Fibroblast of lung (primary cell): ENCODE results near the gene OXTR. TPM values are rescaled to one million over a fixed set of nuclear protein-coding genes. Genes with fewer than 3 reads are reported as not detected.
A peak's percentile ranks its signal among the peaks of the same experiment; 100 is the strongest.

Source experiments
- DNase-seq, 2 donors: peaks; one replicate each; pipeline versions ENCODE4 v3.0.0 to v3.0.0-alpha.2; 2010; ENCODE audit warnings: low read depth in 2 of 2
- H2AFZ ChIP-seq: 2 replicates; pipeline ENCODE4 v1.5.1; 2012; ENCODE audit warnings: low read length, control low read depth, inconsistent platforms
- H3K27ac ChIP-seq: 2 replicates; pipeline ENCODE4 v1.5.1; 2011; ENCODE audit warnings: low read length, control low read depth; ENCODE audit not compliant: insufficient read depth
- H3K27me3 ChIP-seq: 2 replicates; pipeline ENCODE4 v1.5.1; 2011; ENCODE audit warnings: mild to moderate bottlenecking, low read length; ENCODE audit not compliant: control insufficient read depth, insufficient read depth
- H3K36me3 ChIP-seq: 2 replicates; pipeline ENCODE4 v1.5.1; 2011; ENCODE audit warnings: low read length; ENCODE audit not compliant: control insufficient read depth, insufficient read depth
- H3K4me1 ChIP-seq: 2 replicates; pipeline ENCODE4 v1.5.1; 2011; ENCODE audit warnings: low read length; ENCODE audit not compliant: control insufficient read depth, insufficient read depth; ENCODE audit errors: extremely low read depth
- H3K4me2 ChIP-seq: 2 replicates; pipeline ENCODE4 v1.5.1; 2011; ENCODE audit warnings: low read length, control low read depth; ENCODE audit not compliant: insufficient read depth; ENCODE audit errors: extremely low read depth
- H3K4me3 ChIP-seq, 4 experiments: fragments of 200-600 bp in 1 of 4; sonication (generic) in 1 of 4; replicated peaks in 1 of 4; 2 replicates each; pipeline ENCODE4 v1.5.1; 2011 to 2016; ENCODE audit warnings: low read length in 4 of 4, low read depth in 3 of 4, mild to moderate bottlenecking in 3 of 4, control low read depth in 2 of 4, inconsistent platforms in 1 of 4, mixed read lengths in 1 of 4; ENCODE audit not compliant: insufficient read depth in 1 of 4; ENCODE audit errors: control extremely low read depth in 1 of 4
- H3K79me2 ChIP-seq: 2 replicates; pipeline ENCODE4 v1.5.1; 2012; ENCODE audit warnings: mild to moderate bottlenecking, low read length, inconsistent platforms; ENCODE audit not compliant: control insufficient read depth, insufficient read depth
- H3K9ac ChIP-seq: 2 replicates; pipeline ENCODE4 v1.5.1; 2011; ENCODE audit warnings: mild to moderate bottlenecking, low read length, control low read depth; ENCODE audit not compliant: insufficient read depth
- H3K9me3 ChIP-seq: 2 replicates; pipeline ENCODE4 v1.5.1; 2012; ENCODE audit warnings: low read depth, low read length; ENCODE audit not compliant: control insufficient read depth, insufficient read depth
- H4K20me1 ChIP-seq: 2 replicates; pipeline ENCODE4 v1.5.1; 2011; ENCODE audit warnings: low read length; ENCODE audit not compliant: control insufficient read depth, insufficient read depth; ENCODE audit errors: extremely low read depth
- EZH2 ChIP-seq: IDR thresholded peaks from 2 replicates; pipeline ENCODE4 v1.5.1; 2012; ENCODE audit warnings: low read length, control low read depth, mild to moderate bottlenecking; ENCODE audit errors: missing control alignments
- polyA plus RNA-seq, 2 donors: library from polyadenylated mRNA; depleted of rRNA in 1 of 2; stranded (reverse) in 1 of 2; unstranded in 1 of 2; fragments of >200 nt; gene quantifications; 2 replicates each; pipeline ENCODE4 v1.2.1, GENCODE V29; 2011 to 2012; ENCODE audit warnings: missing spikeins in 1 of 2
- total RNA-seq: library from RNA; depleted of rRNA; stranded (reverse); fragments of >200 nt; gene quantifications from 2 replicates; pipeline ENCODE4 v1.2.1, GENCODE V29; 2014
- TF ChIP-seq, protein P1 (sequence below), 2 donors: IDR thresholded peaks in 1 of 2; conservative IDR thresholded peaks in 1 of 2; 1 replicate in 1 of 2; 2 replicates in 1 of 2; pipeline ENCODE4 v1.5.1; 2011 to 2012; ENCODE audit warnings: low read length in 2 of 2, control low read depth in 1 of 2, inconsistent platforms in 1 of 2, low read depth in 1 of 2, mild to moderate bottlenecking in 1 of 2

The OXTR gene
- total and polyA plus RNA-seq, 2 donors (not counting 1 experiment from before 2014, with no cell fraction given): 3.6 to 47.2 TPM

DNA sequence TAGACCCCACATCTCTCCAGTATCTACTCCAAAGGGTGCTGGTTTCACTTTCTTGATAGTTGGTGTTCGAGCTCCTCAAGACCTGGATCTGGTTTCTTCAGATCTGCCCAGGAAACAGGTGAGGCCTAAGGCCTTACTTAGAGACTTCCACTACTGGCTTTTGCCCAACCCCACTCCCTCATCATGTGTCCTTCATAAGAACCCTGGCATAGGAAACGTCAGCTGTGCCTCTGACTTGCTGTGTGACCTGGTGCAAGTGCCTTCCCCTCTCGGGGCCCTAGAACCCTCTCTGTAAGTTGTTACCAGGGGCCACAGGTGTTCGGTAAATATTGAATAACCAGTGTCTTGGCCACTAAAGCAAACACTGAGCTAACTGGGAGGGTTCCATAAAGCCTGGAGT lies 3.9 kb downstream of the OXTR start:
- Histone ChIP-seq H3K27ac (no peak overlapping the region), H3K4me3 (no peak overlapping the region), H3K36me3 (peaks cover 3% of the 10 kb centered on the region), H3K27me3 (no peaks in the 10 kb centered on the region), H3K4me1 (peaks cover 3% of the 10 kb centered on the region), H2AFZ (no peak overlapping the region), H3K9me3 (no peaks in the 10 kb centered on the region), H3K79me2 (peaks cover 8% of the 10 kb centered on the region), H3K4me2 (peak overlapping the region; percentile 7), H4K20me1 (no peaks in the 10 kb centered on the region), H3K9ac (no peak overlapping the region)
- peak in 1 of 2 donors; percentile 22 for DNase-seq
- TF ChIP-seq EZH2: no peak
- TF ChIP-seq, protein P1, sequence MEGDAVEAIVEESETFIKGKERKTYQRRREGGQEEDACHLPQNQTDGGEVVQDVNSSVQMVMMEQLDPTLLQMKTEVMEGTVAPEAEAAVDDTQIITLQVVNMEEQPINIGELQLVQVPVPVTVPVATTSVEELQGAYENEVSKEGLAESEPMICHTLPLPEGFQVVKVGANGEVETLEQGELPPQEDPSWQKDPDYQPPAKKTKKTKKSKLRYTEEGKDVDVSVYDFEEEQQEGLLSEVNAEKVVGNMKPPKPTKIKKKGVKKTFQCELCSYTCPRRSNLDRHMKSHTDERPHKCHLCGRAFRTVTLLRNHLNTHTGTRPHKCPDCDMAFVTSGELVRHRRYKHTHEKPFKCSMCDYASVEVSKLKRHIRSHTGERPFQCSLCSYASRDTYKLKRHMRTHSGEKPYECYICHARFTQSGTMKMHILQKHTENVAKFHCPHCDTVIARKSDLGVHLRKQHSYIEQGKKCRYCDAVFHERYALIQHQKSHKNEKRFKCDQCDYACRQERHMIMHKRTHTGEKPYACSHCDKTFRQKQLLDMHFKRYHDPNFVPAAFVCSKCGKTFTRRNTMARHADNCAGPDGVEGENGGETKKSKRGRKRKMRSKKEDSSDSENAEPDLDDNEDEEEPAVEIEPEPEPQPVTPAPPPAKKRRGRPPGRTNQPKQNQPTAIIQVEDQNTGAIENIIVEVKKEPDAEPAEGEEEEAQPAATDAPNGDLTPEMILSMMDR (conservative IDR thresholded peaks at IDR 0.05 in 1 of 2, IDR thresholded peaks at IDR 0.05 in 1 of 2; ENCODE audit: low read depth in 1 of 2, low read length in 2 of 2): no peak

DNA sequence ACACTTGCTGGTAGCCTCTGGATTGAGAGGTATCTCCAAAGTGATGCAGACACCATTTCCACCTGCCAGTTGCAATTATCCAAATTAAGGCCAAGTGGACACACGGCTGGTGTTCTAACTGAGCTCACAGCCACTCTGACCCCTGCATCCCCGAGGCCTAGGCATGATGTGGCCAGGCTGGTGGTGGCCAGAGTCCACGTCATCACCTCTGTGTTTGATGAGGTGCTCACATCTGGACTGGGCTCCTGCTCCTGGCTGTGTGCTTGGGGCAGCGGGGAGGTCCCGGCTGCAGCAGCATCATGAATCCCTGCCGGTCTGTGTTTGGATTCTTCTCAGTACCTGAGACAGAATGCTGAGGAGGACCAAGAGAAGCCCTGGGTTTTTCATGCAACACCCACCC lies 4.9 kb downstream of the OXTR start:
- Histone ChIP-seq H3K4me1 (peaks cover 3% of the 10 kb centered on the region), H3K9ac (no peak overlapping the region), H3K79me2 (peaks cover 8% of the 10 kb centered on the region), H3K27ac (no peak overlapping the region), H3K4me3 (no peak overlapping the region), H3K27me3 (no peaks in the 10 kb centered on the region), H3K9me3 (no peaks in the 10 kb centered on the region), H4K20me1 (no peaks in the 10 kb centered on the region), H3K36me3 (peaks cover 3% of the 10 kb centered on the region), H2AFZ (no peak overlapping the region), H3K4me2 (no peak overlapping the region)
- no peak for DNase-seq
- TF ChIP-seq, protein P1 (conservative IDR thresholded peaks at IDR 0.05 in 1 of 2, IDR thresholded peaks at IDR 0.05 in 1 of 2; ENCODE audit: low read depth in 1 of 2, low read length in 2 of 2): no peak
- TF ChIP-seq EZH2: no peak

DNA sequence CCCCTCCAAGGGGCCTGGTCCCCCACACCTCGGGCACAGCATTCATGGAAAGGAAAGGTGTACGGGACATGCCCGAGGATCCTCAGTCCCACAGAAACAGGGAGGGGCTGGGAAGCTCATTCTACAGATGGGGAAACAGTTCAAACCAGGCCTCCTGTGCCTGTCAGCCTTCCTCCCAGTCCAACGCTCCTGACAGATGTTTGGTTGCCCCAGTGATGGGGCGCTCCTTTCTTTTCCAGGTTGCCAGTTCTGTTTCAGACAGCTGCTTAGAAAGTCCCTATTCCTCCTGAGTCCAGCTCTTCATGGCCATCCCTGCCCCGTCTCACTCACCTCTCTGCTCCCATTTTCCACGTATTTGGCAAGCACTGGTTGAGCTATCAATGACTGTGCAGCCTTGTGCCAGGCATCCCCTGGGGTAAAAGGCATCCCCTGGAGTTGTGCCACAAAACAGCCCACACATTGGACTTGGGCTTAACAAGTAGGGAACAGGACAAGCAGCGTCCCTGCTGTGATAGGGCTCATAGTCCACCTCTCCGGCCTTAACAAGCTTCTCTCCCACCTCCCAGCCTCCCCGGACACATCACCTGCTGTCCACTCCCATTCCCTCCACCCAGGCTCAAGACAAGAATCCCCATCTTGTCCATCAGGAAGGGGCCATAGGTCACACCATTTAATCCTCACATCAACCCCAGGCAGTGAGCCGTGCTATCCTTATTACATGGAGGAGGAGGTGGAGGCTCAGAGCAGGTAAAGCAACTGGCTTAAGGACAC lies 6.6 kb downstream of the OXTR start:
- Histone ChIP-seq H3K4me1 (peaks cover 3% of the 10 kb centered on the region), H3K9me3 (no peaks in the 10 kb centered on the region), H2AFZ (no peak overlapping the region), H3K36me3 (peaks cover 3% of the 10 kb centered on the region), H3K27ac (no peak overlapping the region), H3K9ac (no peak overlapping the region), H3K79me2 (peaks cover 8% of the 10 kb centered on the region), H4K20me1 (no peaks in the 10 kb centered on the region), H3K27me3 (no peaks in the 10 kb centered on the region), H3K4me3 (no peak overlapping the region), H3K4me2 (no peak overlapping the region)
- peak in 1 of 2 donors; percentile 22 for DNase-seq
- TF ChIP-seq, protein P1 (conservative IDR thresholded peaks at IDR 0.05 in 1 of 2, IDR thresholded peaks at IDR 0.05 in 1 of 2; ENCODE audit: low read depth in 1 of 2, low read length in 2 of 2): no peak
- TF ChIP-seq EZH2: no peak
